LNCAP (cell line): Measurements from ENCODE around the gene PITPNM3.

ENCODE experiments used
- CTCF ChIP-seq: fragments of 450-650 bp; IDR thresholded peaks from 2 replicates; pipeline ENCODE4 v1.5.1; 2017; ENCODE audit warnings: mild to moderate bottlenecking

The PITPNM3 gene

GRCh38 chr17:6536566-6537065 lies 19.7 kb downstream of the PITPNM3 start:
- TF ChIP-seq CTCF: no peak

DNA sequence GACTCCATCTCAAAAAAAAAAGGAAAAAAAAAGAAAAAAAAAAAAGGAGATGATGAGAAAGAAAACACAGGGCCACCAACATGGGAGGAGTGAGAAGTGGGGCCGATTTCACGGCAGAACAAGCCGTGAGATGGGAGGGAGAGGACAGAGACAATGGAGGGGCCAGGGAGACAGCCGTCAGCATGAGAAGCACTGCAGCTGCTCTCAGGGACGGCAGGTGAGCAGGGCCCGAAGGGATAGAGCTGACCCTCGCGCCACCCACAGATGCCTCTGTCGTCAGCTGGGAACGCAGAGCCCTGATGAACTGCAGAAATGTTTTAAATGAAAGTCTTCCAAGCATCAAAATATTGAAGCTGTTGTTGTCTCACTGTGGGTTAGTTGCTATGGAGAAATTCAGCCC lies 20.3 kb downstream of the PITPNM3 start:
- no peak for TF ChIP-seq CTCF

DNA sequence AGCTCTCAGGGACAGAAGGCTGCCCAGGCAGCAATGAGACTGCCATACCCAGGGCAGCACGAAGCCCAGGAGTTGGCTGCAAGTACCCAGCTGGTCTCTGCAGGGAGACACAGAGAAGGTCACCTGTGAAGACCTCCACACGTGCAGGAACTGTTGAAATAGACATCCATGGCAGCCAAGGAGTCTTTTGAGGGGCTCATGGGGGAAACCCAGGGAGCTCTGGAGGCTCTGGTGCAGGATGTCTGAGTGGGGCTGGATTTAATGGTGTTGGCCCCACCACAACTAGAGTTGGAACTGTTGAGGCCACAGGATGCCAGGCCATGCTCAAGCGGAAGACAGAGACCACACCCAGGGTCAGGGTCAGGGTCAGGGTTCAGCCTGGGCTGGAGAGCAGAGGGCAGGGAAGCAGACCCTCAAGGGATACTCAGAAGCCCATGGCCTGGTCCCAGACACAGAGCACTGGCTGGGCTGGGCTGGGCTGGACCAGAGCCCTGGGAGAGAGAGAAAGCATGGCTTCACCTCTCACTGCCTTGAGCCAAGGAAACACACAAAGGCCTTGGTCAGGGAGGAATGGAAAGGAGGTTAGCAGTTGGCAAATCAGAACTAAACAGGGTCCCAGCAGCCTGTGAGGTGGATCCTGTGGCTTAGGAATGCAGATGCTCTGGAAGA lies 21.4 kb downstream of the PITPNM3 start:
- no peak for TF ChIP-seq CTCF

DNA sequence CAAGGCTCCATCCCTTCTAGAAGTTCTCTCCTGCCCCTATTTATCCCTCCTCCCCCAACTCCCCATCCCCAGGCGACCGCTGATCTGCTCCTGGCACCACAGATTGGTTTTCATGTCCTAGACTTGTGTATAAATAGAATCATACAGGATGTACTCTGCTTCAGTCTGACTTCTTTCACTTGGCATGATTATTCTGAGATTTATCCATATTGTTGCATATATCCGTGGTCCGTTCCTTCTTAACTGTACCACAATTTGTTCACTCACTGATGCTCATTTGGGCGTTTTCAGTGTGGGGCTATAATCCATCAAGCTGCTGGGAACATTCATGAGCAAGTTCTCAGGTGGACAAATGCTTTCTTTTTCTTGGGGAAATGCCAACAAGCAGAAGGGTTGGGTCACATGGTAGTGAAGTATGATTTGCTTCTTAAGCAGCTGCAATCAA lies 23.9 kb downstream of the PITPNM3 start:
- TF ChIP-seq CTCF: no peak

DNA sequence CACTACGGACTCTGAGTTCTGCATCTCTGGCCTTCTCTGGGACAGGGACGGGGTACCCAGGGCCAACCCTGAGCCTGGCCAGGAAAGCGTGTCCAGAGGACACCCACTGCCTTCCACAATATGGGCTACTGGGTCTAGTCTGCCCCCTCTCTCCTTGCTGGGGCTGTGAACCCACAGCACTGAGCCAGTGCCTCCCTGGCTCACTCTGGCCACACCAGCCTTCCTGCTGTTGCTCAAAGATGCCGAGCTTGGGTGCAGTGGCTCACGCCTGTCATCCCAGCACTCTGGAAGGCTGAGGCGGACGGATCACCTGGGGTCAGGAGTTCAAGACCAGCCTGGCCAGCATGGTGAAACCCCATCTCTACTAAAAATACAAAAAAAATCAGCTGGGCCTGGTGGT lies 24.8 kb downstream of the PITPNM3 start:
- no peak for TF ChIP-seq CTCF

DNA sequence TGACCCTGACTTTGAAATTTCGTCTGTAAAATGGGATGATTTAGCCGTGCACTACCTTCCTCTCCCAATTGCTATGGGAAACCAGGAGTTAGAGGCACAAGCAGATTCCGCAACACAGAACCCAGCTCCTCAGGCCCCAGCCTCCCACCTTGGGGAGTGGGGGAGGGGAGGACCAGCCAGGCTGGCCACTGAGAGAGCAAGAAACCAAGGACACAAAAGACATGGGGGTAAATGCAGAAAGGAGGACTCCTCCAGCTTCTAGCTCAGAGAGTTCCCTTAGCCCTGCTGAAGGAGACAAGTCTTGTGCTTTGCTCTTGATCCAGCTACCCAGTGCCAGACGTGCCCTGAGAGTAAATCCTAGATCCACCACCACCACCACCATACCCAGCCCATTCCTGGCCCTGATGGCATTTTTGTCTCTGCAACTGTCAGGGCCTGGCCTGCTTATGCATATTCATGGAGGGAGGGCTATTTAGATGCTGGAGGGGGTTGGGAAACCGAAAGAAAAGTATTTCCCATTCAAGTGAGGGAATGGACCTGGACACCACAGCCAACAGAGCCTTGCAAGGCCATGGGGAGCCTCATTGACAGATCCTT lies 25.9 kb downstream of the PITPNM3 start:
- no peak for TF ChIP-seq CTCF

GRCh38 chr17:6528557-6528956 lies 27.8 kb downstream of the PITPNM3 start:
- TF ChIP-seq CTCF: no peak
